Bone marrow (tissue), 2 donors: Measurements from ENCODE around the gene ADCY2.

Experiments
- DNase-seq, 2 donors: peaks; one replicate each; lab custom pipeline; 2025; lab: John Stamatoyannopoulos, UW

ADCY2 gene

GRCh38 chr5:7869474-7870136, 473.7 kb downstream of the ADCY2 start:
- DNase-seq: no peak

GRCh38 chr5:7871653-7872052, 475.7 kb downstream of the ADCY2 start:
- no peak for DNase-seq

- no peak for DNase-seq
Observed at GRCh38 chr5:7872517-7873130, 476.7 kb downstream of the ADCY2 start.

GRCh38 chr5:7873216-7873615, 477.3 kb downstream of the ADCY2 start:
- DNase-seq: no peak

- DNase-seq: no peak
Observed at GRCh38 chr5:7874639-7875038, 478.7 kb downstream of the ADCY2 start.

GRCh38 chr5:7875151-7875550, 479.2 kb downstream of the ADCY2 start:
- no peak for DNase-seq

- no peak for DNase-seq
Observed at GRCh38 chr5:7876867-7877266, 480.9 kb downstream of the ADCY2 start.

GRCh38 chr5:7877851-7878250, 481.9 kb downstream of the ADCY2 start:
- DNase-seq: no peak

GRCh38 chr5:7878381-7878873, 482.5 kb downstream of the ADCY2 start:
- DNase-seq: no peak
